GM15510 (cell line): ENCODE measurements around the gene PTPRU.

Experiments used
- POLR2A ChIP-seq: IDR thresholded peaks from 3 replicates; pipeline ENCODE4 v1.6.1; 2011; ENCODE audit warnings: borderline replicate concordance; ENCODE audit not compliant: insufficient read length; ENCODE audit errors: extremely low read depth

Gene PTPRU

GRCh38 chr1:29264773-29265389, 28.6 kb downstream of the PTPRU start:
- no peak for TF ChIP-seq POLR2A

- no peak for TF ChIP-seq POLR2A
Observed at GRCh38 chr1:29266912-29267311, 30.6 kb downstream of the PTPRU start.

GRCh38 chr1:29267321-29268070, 31.2 kb downstream of the PTPRU start:
- TF ChIP-seq POLR2A, result no peak

- no peak for TF ChIP-seq POLR2A
Observed at GRCh38 chr1:29269382-29269781, 33.1 kb downstream of the PTPRU start.

- TF ChIP-seq POLR2A, result no peak
Observed at GRCh38 chr1:29270929-29271521, 34.7 kb downstream of the PTPRU start.

GRCh38 chr1:29271724-29272123, 35.4 kb downstream of the PTPRU start:
- TF ChIP-seq POLR2A, result no peak

GRCh38 chr1:29272147-29272907, 36.0 kb downstream of the PTPRU start:
- no peak for TF ChIP-seq POLR2A

GRCh38 chr1:29275435-29275834, 39.1 kb downstream of the PTPRU start:
- no peak for TF ChIP-seq POLR2A

GRCh38 chr1:29278124-29278523, 41.8 kb downstream of the PTPRU start:
- TF ChIP-seq POLR2A, result no peak

GRCh38 chr1:29279406-29279805, 43.1 kb downstream of the PTPRU start:
- TF ChIP-seq POLR2A, result no peak

- TF ChIP-seq POLR2A, result no peak
Observed at GRCh38 chr1:29279951-29280391, 43.6 kb downstream of the PTPRU start.

- no peak for TF ChIP-seq POLR2A
Observed at GRCh38 chr1:29280409-29281131, 44.2 kb downstream of the PTPRU start.

- no peak for TF ChIP-seq POLR2A
Observed at GRCh38 chr1:29281571-29281970, 45.2 kb downstream of the PTPRU start.

GRCh38 chr1:29282135-29282923, 46.0 kb downstream of the PTPRU start:
- TF ChIP-seq POLR2A, result no peak

- no peak for TF ChIP-seq POLR2A
Observed at GRCh38 chr1:29282924-29283803, 46.8 kb downstream of the PTPRU start.
